HG02970 (cell line): ENCODE data around the gene KIF16B.

Experiments
- ATAC-seq: cut with Tn5 transposase; IDR thresholded peaks from one replicate; pipeline ENCODE4 v1.9.1; 2021; ENCODE audit warnings: mild to moderate bottlenecking, moderate library complexity, moderate number of reproducible peaks; ENCODE audit not compliant: unreplicated experiment, low FRiP score

KIF16B gene

DNA sequence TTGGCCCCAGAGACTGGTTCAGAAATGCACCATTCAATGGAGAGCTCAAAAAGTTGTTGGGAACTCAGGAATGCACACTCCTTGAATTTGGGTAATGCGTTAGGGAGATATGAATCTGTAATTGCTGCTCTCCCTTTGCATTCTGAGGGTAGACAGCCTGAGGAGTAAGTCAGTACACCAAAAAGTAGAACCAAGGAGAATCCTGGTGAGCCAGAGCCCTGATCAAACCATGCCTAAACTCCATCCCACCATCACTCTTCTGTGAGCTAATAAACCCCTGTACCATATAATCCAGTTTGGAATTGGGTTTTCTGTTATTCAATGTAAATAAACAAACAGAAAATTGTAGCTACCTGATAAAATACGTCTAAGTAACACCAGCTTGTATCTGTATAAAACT is 90.2 kb downstream of the KIF16B start:
- ATAC-seq: no peak

- no peak for ATAC-seq
Measured at GRCh38 chr20:16481977-16482376, 91.3 kb downstream of the KIF16B start.

DNA sequence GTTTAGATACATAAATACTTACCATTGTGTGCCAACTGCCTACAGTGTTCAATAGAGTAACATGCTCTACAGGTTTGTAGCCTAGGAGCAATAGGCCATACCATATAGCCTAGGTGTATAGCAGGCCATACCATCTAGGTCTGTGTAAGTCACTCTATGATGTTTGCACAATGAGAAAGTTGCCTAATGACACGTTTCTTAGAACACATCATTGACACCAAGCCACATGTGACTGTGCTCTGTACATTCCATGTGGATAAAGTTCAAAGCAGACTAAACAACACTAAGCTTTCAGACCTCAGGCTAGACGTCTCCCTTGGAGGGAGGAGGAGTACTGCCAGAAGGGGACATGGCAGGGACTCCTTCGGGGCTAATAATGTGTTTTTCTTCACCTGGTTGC is 93.6 kb downstream of the KIF16B start:
- ATAC-seq: no peak

GRCh38 chr20:16477632-16478031 is 95.6 kb downstream of the KIF16B start:
- no peak for ATAC-seq

DNA sequence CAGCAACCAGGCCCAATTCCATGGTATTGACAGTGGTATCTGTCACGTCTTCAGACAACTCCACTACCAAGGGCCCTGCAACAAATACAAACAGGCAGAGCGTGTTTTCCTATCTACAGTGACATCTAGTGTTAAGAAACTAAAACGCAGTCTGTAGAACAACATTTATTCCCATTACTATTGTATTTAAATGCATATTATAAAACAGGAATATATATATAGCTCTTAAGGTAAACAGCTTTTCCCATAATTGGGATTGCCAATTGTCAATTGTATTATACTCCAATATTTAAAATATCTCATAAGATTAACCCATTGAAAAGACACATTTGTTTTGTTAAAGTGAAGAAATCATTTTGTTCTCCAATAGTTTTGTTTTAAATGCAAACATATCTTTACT is 97.2 kb downstream of the KIF16B start:
- no peak for ATAC-seq

DNA sequence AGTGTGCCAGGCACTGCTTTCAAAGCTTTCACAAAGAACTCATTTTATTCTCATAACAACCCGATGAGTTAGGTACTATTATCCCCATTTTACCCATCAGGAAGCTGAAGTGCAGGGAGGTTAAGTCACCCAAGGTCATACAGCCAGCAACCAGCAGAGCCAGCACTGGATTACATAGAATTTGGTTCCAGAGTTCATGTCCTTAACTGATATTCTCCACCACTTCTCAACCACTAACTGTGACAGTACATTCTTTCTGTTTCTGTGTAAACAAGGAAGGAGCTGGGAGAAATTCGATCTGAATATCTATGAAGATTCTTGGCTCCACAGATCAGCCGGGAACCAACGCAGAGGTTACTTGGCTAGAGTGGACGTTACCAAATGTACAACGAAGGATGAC is 98.0 kb downstream of the KIF16B start:
- no peak for ATAC-seq

DNA sequence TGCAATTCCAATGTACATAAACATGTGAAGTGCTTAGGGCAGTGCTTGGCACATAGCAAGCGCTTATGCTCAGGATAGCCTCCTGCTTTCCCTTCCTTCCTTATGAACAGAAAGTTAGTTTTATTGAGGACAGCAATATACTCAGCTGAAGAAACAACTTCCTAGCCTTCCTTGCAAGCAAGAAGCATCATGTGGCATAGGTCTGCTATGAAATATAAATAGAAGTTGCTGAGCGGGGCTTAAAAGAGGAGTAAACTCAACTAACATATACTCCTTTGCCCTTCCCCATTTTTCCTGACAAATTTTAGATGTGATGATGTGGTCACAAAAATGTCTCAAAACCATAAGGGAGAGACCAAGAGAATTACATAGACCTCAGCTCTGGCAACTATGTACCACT is 98.9 kb downstream of the KIF16B start:
- ATAC-seq: no peak

DNA sequence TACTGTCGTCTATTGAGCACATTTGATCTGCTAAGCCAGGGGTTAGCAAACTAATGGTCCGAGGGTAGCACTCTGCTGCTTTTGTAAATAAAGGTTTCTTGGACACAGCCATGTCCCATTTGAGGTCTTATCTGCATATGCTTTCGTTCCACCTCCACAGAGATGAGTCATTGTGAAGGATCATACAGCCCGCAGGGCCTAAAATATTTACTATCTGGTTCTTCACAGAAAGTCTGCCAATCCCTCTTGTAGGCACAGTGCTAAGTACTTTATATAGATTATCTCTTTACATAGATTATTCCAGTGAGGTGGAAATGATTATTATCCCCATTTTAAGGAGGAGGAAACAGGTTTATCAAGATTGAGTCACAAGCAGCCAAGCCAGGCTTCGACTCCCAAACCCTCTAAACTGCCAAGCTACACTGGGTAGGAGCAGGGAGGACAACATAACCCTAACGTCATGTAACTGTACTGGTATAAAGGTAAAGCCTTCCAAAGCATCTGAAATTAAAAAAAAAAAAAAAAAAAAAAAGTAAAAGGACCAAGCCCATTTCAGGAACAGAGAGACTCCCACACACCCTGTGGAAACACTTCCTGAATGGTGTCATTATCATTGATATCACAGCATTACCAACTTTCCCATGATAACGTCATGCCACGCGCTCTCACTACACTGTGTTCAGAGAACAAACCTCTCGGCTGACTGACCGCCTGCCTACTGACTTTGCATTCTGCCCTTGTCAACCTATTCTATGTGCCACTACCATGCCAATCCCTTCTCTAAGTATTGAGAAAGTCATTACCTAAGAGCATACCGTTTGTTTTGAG is 101.0 kb downstream of the KIF16B start:
- no peak for ATAC-seq

- no peak for ATAC-seq
Measured at GRCh38 chr20:16469395-16469905, 103.8 kb downstream of the KIF16B start.

DNA sequence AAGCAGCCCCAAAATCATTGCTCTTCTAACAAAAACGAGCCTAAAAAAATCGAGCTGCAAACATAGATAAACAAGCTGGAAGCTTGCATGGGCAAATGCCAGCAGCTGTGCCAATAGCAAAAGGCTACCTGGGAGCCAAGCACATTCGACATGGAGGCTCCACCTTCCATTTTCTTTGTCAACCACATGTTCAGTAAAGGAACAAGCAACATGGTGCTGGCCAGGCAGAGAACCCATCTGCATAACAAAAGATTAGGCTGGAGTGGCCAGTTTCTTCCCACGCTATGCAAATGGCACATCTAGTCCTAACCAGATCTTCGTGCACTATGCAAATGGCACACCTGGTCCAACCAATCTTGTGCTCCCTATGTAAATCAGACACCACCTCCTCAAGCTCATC is 110.5 kb downstream of the KIF16B start:
- no peak for ATAC-seq

- ATAC-seq: no peak
Measured at GRCh38 chr20:16459019-16459700, 114.1 kb downstream of the KIF16B start.

- ATAC-seq: no peak
Measured at GRCh38 chr20:16457514-16457913, 115.7 kb downstream of the KIF16B start.

- ATAC-seq: no peak
Measured at GRCh38 chr20:16455324-16455723, 117.9 kb downstream of the KIF16B start.

DNA sequence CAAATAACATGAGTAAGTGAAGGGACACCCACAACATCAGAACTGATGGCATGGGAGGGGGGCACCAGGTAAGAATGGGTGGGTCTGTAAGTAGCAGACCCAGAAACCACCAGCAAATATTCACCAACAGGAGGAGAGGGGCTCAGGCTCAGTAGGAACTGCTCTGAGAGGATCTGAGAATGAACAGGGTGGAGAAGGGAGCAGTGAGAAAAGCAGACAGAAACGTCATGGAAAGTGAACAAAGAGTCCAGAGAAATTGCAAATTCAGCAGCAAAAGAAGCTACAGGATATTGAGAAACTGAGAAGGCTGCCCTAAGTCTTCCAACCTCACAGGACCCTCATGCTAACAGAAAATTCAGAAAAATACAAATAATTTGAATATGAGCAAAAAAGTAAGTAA is 121.3 kb downstream of the KIF16B start:
- ATAC-seq: no peak

DNA sequence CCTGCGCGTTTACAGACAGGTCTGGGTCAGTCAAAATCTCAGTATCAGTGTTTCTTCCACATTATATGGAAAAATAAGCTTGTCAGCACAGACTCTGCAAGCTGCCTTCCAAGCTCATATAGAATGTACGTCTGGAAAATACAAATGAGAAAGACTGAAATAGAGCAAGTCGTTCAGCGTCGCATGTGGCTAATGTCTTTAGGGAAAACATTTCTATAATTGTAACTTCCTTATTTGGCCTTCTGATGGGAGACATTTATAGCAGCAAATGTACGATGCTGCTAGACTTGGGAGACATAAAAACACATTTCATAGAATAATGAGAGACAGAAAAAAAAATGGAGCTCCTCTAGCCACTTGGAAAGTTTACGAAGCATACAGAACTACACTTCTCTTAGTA is 122.2 kb downstream of the KIF16B start:
- ATAC-seq: no peak

GRCh38 chr20:16446991-16447390 is 126.3 kb downstream of the KIF16B start:
- ATAC-seq: no peak

- ATAC-seq: no peak
Measured at GRCh38 chr20:16446246-16446645, 127.0 kb downstream of the KIF16B start.

GRCh38 chr20:16445482-16445881 is 127.8 kb downstream of the KIF16B start:
- no peak for ATAC-seq

DNA sequence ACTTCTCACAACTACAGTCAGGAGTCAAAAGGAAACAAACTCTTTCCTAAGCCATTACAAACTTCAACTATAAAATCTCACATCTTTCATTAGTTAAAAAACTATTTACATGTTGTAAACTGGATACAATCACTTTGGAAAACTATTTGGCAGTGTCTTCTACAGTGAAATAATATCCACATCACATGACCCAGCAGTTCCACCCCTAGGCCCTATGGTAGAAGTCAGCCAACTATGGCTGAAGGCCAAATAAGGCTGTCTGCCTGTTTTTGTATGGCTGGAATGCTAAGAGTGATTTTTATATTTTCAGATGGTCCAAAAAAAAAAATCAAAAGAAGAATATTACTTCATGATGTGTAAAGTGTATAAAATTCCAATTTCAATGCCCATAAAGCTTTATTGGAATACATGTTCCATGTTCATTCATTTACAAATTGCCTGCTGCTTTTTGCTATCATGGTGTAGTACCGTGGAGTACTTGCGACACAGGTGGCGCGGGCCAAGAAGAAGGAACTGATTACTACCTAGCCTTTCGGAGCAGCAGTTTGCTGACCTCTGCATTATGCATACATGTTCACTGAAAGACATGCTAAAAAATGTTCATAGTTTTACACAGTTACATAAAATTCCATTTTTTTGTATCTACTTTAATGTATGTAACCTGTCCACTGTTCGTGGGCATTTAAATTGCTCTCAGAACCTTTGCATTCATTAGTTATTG is 129.0 kb downstream of the KIF16B start:
- ATAC-seq: no peak

GRCh38 chr20:16441546-16442164 is 131.6 kb downstream of the KIF16B start:
- no peak for ATAC-seq

DNA sequence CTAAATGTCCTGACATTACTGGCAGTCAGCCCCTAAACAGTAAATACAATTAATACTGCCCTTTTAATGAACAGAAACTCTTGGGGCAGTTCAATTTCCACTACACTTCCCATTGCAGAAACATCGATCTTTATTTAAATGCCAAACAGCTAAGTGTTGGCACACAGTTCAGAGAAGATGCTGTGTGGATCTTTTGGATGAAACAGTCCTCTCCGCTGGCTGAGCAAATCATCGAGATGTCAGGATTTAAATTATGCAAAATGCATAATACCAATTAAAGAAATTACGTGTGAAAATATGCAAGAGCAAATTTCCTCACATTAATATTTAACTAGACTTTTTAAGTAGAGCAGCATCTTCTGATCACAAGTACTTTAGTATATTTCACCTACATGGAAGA is 132.6 kb downstream of the KIF16B start:
- no peak for ATAC-seq
